Testis (tissue), 3 donors: ENCODE data around the gene ATP1B2. TPM values are rescaled to one million over a fixed set of nuclear protein-coding genes. Genes with fewer than 3 reads are reported as not detected.

Experiments
- DNase-seq: peaks from one replicate; pipeline ENCODE4 v3.0.0-alpha.2; 2019
- H3K27ac ChIP-seq, 2 donors: fragments of 200-600 bp; sonication (generic); one replicate each; pipeline ENCODE4 v1.5.1; 2019
- H3K27me3 ChIP-seq: fragments of 200-600 bp; sonication (generic); one replicate; pipeline ENCODE4 v1.5.1; 2019
- H3K36me3 ChIP-seq: fragments of 200-600 bp; sonication (generic); one replicate; pipeline ENCODE4 v1.5.1; 2017; ENCODE audit warnings: low read depth; ENCODE audit errors: missing control alignments
- H3K4me1 ChIP-seq: fragments of 200-600 bp; sonication (generic); one replicate; pipeline ENCODE4 v1.5.1; 2019
- H3K4me3 ChIP-seq, 2 donors: fragments of 200-600 bp; sonication (generic); one replicate each; pipeline ENCODE4 v1.5.1; 2017 to 2019
- H3K9me3 ChIP-seq: fragments of 200-600 bp; sonication (generic); one replicate; pipeline ENCODE4 v1.5.1; 2017
- POLR2A ChIP-seq: fragments of 450-650 bp; IDR thresholded peaks from one replicate; pipeline ENCODE4 v1.6.1; 2017; ENCODE audit warnings: antibody characterized with exemption, mild to moderate bottlenecking, moderate library complexity
- WGBS, 2 donors: methylation state at CpG; one replicate each; pipeline ENCODE4 v1.1.5; 2018; 5-methylcytosine and 5-hydroxymethylcytosine counted together
- intact Hi-C: fragments of 100-400 bp; cut with DNase I; formaldehyde crosslinking; loops from one replicate; pipeline ENCODE4 v1.15.1; 2023; ENCODE audit warnings: low total_unique reads
- polyA plus RNA-seq: library from polyadenylated mRNA; stranded (reverse); fragments of 350-450 nt; fragmentation: Illumina TruSeq; extraction: RNeasy Lipid Tissue Mini Kit (QIAGEN cat#74804); gene quantifications from one replicate; pipeline ENCODE4 v1.2.3, GENCODE V29; 2014; ENCODE audit warnings: low read depth, low replicate concordance; ENCODE audit not compliant: insufficient read depth
- total RNA-seq, 2 donors: library from RNA; depleted of rRNA; stranded (reverse); fragments of >200 nt; gene quantifications; one replicate each; pipeline ENCODE4 v1.2.3, GENCODE V29; 2016
- TF ChIP-seq, protein P1 (sequence below), 3 experiments: fragments of 450-650 bp in 2 of 3; fragments of 200-600 bp in 1 of 3; sonication (generic) in 1 of 3; IDR thresholded peaks; one replicate each; pipeline ENCODE4 v1.5.1; 2016 to 2019; ENCODE audit warnings: antibody characterized with exemption in 3 of 3, mild to moderate bottlenecking in 2 of 3, moderate library complexity in 1 of 3

Gene ATP1B2
- total and polyA plus RNA-seq, 3 donors from 2014 or later = 6.1 to 11.6 (median 10.1) TPM

DNA sequence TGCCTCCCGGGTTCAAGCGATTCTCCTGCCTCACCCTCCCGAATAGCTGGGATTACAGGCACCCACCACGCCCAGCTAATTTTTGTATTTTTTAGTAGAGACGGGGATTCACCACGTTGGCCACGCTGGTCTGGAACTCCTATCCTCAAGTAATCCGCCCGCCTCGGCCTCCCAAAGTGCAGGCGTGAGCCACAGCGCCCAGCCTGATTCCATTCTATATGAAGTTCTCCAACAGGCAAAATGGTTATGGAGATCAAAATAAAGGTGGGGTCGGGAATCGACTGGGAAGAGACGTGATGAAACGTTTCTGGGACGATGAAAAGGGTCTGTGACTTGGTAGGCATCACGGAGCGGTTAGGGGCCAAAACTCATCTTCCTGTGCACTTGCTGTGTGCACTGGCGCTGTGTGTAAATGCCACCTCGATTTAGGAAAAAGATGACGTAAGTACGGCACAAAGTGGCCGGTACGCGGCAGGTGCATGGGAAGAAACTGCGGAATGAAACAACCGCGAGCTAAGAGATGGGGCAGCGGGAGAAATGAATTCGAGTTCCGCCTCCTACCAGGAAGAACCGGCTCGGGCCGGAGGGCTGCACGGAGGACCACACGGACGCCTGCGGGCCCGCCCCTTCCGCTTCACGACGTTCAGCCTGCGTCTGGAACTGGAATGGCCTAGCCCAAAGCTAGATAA lies 35.0 kb downstream of the ATP1B2 start:
- TF ChIP-seq POLR2A = no peak
- TF ChIP-seq, protein P1, sequence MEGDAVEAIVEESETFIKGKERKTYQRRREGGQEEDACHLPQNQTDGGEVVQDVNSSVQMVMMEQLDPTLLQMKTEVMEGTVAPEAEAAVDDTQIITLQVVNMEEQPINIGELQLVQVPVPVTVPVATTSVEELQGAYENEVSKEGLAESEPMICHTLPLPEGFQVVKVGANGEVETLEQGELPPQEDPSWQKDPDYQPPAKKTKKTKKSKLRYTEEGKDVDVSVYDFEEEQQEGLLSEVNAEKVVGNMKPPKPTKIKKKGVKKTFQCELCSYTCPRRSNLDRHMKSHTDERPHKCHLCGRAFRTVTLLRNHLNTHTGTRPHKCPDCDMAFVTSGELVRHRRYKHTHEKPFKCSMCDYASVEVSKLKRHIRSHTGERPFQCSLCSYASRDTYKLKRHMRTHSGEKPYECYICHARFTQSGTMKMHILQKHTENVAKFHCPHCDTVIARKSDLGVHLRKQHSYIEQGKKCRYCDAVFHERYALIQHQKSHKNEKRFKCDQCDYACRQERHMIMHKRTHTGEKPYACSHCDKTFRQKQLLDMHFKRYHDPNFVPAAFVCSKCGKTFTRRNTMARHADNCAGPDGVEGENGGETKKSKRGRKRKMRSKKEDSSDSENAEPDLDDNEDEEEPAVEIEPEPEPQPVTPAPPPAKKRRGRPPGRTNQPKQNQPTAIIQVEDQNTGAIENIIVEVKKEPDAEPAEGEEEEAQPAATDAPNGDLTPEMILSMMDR (IDR thresholded peaks at IDR 0.05) = peak in 1 of 3 experiments; percentile 8
- peak overlapping the region; percentile 85 to 92 for H3K4me3 ChIP-seq
- WGBS, 2 donors = 2 to 4% methylated on average over 44 of the region's 44 CpGs
- peak; percentile 96 for DNase-seq
- H3K27ac ChIP-seq = peak overlapping the region; percentile 84 to 96
- no peaks in the 10 kb centered on the region for H3K27me3 ChIP-seq
- intact Hi-C loops = no loop called here
- peaks cover 24% of the 10 kb centered on the region for H3K4me1 ChIP-seq
- H3K36me3 ChIP-seq = no peaks in the 10 kb centered on the region
- no peaks in the 10 kb centered on the region for H3K9me3 ChIP-seq

DNA sequence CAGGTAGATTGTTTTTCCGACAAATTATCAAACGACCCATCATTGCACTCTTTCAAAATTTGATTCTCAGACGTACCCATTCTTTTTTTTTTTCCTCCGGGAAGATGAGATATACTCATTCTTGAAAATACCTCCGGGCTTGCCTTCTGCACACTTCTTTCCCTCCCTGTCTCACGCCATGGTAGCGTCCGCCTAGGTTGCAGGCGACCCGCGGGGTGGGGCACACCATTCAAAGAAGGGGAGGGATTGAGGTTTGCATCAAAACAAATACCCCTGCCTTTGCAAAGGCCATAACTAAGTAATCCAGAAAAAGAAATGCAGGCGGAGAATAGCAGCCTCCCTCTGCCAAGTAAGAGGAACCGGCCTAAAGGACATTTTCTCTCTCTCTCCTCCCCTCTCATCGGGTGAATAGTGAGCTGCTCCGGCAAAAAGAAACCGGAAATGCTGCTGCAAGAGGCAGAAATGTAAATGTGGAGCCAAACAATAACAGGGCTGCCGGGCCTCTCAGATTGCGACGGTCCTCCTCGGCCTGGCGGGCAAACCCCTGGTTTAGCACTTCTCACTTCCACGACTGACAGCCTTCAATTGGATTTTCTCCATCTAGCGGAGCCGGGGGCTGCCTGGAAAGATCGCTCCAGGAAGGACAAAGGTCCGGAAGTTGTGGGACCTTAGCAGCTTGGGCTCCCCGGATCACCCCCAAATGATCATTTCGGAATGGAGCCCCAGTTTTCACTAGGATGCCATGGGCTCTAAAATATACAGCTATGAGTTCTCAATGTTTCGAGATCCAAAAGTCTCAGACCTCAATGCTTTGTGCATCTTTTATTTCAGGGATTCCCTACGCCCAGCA lies 35.7 kb downstream of the ATP1B2 start:
- Histone ChIP-seq H3K4me1 (peaks cover 24% of the 10 kb centered on the region), H3K27me3 (no peaks in the 10 kb centered on the region), H3K9me3 (no peaks in the 10 kb centered on the region), H3K36me3 (no peaks in the 10 kb centered on the region), H3K27ac (peak overlapping the region; percentile 84 to 96), H3K4me3 (peak overlapping the region; percentile 85 to 92)
- DNase-seq = peak; percentile 86
- intact Hi-C loops = no loop called here
- WGBS, 2 donors = 0% methylated on average over 29 to 30 of the region's 30 CpGs
- TF ChIP-seq POLR2A = peak; percentile 5
- TF ChIP-seq, protein P1 (IDR thresholded peaks at IDR 0.05) = no peak

DNA sequence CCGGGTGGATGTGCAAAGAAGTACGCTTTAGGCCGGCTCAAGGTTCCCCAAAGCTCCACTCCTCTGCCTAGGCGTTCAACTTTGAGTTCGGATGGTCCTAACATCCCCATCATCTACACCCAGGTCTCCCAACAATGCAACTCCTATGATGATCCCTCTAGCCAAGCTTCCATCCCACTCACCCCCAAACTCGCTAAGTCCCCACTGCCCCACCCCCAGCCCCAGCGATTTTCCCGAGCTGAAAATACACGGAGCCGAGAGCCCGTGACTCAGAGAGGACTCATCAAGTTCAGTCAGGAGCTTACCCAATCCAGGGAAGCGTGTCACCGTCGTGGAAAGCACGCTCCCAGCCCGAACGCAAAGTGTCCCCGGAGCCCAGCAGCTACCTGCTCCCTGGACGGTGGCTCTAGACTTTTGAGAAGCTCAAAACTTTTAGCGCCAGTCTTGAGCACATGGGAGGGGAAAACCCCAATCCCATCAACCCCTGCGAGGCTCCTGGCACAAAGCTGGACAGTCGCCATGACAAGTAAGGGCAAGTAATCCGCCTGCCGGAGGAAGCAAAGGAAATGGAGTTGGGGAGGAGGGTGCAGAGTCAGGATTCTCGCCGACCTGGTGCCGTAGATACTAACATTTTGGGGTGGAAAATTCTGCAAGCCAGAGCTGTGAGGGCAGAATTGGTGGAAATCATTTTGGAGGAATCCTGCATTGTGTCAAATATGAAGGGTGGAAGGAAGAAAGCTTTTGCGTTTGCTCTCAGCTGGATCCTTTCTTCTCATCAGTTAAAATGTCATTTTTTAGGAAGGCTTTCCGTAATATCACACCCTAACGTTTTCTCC lies 36.6 kb downstream of the ATP1B2 start, which contains the start of gene TP53:
Gene TP53, minus strand, starts transcription at position 419 of the 836 bp plus-strand sequence. CDS start 10,896 bp downstream, outside the sequence.
- DNase-seq = peak; percentile 96
- Histone ChIP-seq H3K4me3 (peak within 1 kb of the TSS; percentile 85 to 92), H3K4me1 (peaks cover 24% of the 10 kb centered on the region), H3K27me3 (no peaks in the 10 kb centered on the region), H3K9me3 (no peaks in the 10 kb centered on the region), H3K27ac (peak within 1 kb of the TSS; percentile 84 to 96), H3K36me3 (no peaks in the 10 kb centered on the region)
- peak; percentile 8 for TF ChIP-seq POLR2A
- TF ChIP-seq, protein P1 (IDR thresholded peaks at IDR 0.05) = peak in 2 of 3 experiments; percentile 30 to 43
- intact Hi-C loops = no loop called here
- WGBS, 2 donors = 0% methylated on average over 26 to 30 of the region's 30 CpGs

DNA sequence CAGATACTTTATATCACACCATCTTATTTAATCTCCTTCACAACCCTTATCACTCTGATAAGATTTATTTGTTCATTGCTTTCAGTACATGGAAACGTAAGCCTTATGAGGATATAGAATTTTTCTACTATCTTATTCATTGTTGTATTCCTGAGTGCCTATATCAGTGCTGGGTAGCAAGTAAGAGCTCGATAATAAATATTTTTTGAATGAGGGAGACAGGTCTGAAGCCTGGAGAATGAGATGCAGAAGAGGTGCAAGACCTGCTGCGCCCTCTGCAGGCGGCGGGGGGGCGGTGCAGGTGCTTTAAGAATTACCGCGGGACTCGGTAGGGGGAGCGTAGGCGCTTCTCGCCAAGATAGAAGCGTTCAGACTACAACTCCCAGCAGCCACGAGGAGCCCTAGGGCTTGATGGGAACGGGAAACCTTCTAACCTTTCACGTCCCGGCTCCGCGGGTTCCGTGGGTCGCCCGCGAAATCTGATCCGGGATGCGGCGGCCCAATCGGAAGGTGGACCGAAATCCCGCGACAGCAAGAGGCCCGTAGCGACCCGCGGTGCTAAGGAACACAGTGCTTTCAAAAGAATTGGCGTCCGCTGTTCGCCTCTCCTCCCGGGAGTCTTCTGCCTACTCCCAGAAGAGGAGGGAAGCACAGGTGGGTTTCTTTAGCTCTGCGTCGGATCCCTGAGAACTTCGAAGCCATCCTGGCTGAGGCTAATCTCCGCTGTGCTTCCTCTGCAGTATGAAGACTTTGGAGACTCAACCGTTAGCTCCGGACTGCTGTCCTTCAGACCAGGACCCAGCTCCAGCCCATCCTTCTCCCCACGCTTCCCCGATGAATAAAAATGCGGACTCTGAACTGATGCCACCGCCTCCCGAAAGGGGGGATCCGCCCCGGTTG lies 37.4 kb downstream of the ATP1B2 start, which contains the start of gene WRAP53:
Gene WRAP53, plus strand, starts transcription at position 570 of the 900 bp plus-strand sequence. Its CDS starts 172 bp downstream, at position 742.
- WGBS, 2 donors = 0 to 1% methylated on average over 16 to 51 of the region's 51 CpGs
- peak; percentile 99 for DNase-seq
- intact Hi-C loops = no loop called here
- Histone ChIP-seq H3K4me1 (peaks cover 24% of the 10 kb centered on the region), H3K4me3 (peak within 1 kb of the TSS; percentile 85 to 92), H3K36me3 (no peaks in the 10 kb centered on the region), H3K27me3 (no peaks in the 10 kb centered on the region), H3K27ac (peak within 1 kb of the TSS; percentile 84 to 96), H3K9me3 (no peaks in the 10 kb centered on the region)
- no peak for TF ChIP-seq POLR2A
- TF ChIP-seq, protein P1 (IDR thresholded peaks at IDR 0.05) = peak; percentile 98 to 99 (median 99)
